DMS53 treated with DMSO at 0.1 percent for 48 hours (cell line): ENCODE data around the gene PNKD.
"Not testable (repeated sequence)": the region's sequence is repeated elsewhere in the genome, so short reads cannot be mapped to it uniquely, and the experiment has no call there.

Source experiments
- DNase-seq: peaks from one replicate; lab custom pipeline; 2025; ENCODE audit not compliant: unreplicated experiment; lab: John Stamatoyannopoulos, UW

Gene PNKD

GRCh38 chr2:218272531-218273212, 2.4 kb downstream of the PNKD start:
- DNase-seq = peak; percentile 30

GRCh38 chr2:218273214-218273907, 3.0 kb downstream of the PNKD start:
- not testable (repeated sequence) for DNase-seq

GRCh38 chr2:218273908-218274249, 3.6 kb downstream of the PNKD start:
- no peak for DNase-seq

- DNase-seq = no peak
These were observed 4.3 kb downstream of the PNKD start for GRCh38 chr2:218274586-218274985.

- DNase-seq = no peak
These were observed 5.2 kb downstream of the PNKD start for GRCh38 chr2:218275371-218276072.

- no peak for DNase-seq
These were observed 6.9 kb downstream of the PNKD start for GRCh38 chr2:218276986-218277755.

GRCh38 chr2:218277921-218278320, 7.6 kb downstream of the PNKD start:
- no peak for DNase-seq

- DNase-seq = no peak
These were observed 8.4 kb downstream of the PNKD start for GRCh38 chr2:218278531-218279360.

- no peak for DNase-seq
These were observed 10.0 kb downstream of the PNKD start for GRCh38 chr2:218280260-218280870.

- no peak for DNase-seq
These were observed 11.1 kb downstream of the PNKD start for GRCh38 chr2:218281449-218281848.

GRCh38 chr2:218282173-218282991, 12.1 kb downstream of the PNKD start:
- no peak for DNase-seq

- DNase-seq = no peak
These were observed 13.9 kb downstream of the PNKD start for GRCh38 chr2:218284106-218284811.

GRCh38 chr2:218285604-218286003, 15.3 kb downstream of the PNKD start:
- DNase-seq = no peak

GRCh38 chr2:218286570-218287459, 16.5 kb downstream of the PNKD start:
- no peak for DNase-seq

- no peak for DNase-seq
These were observed 19.5 kb downstream of the PNKD start for GRCh38 chr2:218289639-218290315.

- no peak for DNase-seq
These were observed 20.3 kb downstream of the PNKD start for GRCh38 chr2:218290316-218291261.
